ENCODE measurements around the gene OGN.
A peak's percentile ranks its signal among the peaks of the same experiment; 100 is the strongest.

OGN gene

GRCh38 chr9:92404042-92404836 lies at the start of gene OGN:
Gene OGN, minus strand, starts transcription at chr9:92404578. Its CDS starts 1,171 bp downstream, at chr9:92403407.
- peaks cover 9% of the 10 kb centered on the region for H3K4me1 ChIP-seq (ENCODE audit: control insufficient read depth, insufficient read depth, low read length)
- H3K27me3 ChIP-seq (ENCODE audit: control insufficient read depth in 1 of 2, insufficient read depth in 2 of 2, low read length in 2 of 2): no peaks in the 10 kb centered on the region
- peak within 1 kb of the TSS; percentile 29 to 51 for H3K9ac ChIP-seq (ENCODE audit: low read length in 2 of 2)
- H3K36me3 ChIP-seq (ENCODE audit: control insufficient read depth in 2 of 2, insufficient read depth in 2 of 2, low read length in 2 of 2): no peaks in the 10 kb centered on the region
- peak within 1 kb of the TSS; percentile 65 to 71 for H3K4me3 ChIP-seq (ENCODE audit: low read length in 2 of 2)
- H3K27ac ChIP-seq (ENCODE audit: low read length): no peak within 1 kb of the TSS
- no peaks in the 10 kb centered on the region for H3K9me3 ChIP-seq (ENCODE audit: control insufficient read depth in 2 of 2, low read length in 2 of 2)

GRCh38 chr9:92446536-92446935 lies 42.2 kb upstream of the OGN start:
- Histone ChIP-seq H3K27me3 (ENCODE audit: control insufficient read depth in 1 of 2, insufficient read depth in 2 of 2, low read length in 2 of 2) (no peaks in the 10 kb centered on the region), H3K4me3 (ENCODE audit: low read length in 2 of 2) (no peak overlapping the region), H3K4me1 (ENCODE audit: control insufficient read depth, insufficient read depth, low read length) (no peaks in the 10 kb centered on the region), H3K27ac (ENCODE audit: low read length) (no peak overlapping the region), H3K9ac (ENCODE audit: low read length in 2 of 2) (no peak overlapping the region), H3K9me3 (ENCODE audit: control insufficient read depth in 2 of 2, low read length in 2 of 2) (no peaks in the 10 kb centered on the region), H3K36me3 (ENCODE audit: control insufficient read depth in 2 of 2, insufficient read depth in 2 of 2, low read length in 2 of 2) (no peaks in the 10 kb centered on the region)

- no peaks in the 10 kb centered on the region for H3K36me3 ChIP-seq (ENCODE audit: control insufficient read depth in 2 of 2, insufficient read depth in 2 of 2, low read length in 2 of 2)
- H3K4me1 ChIP-seq (ENCODE audit: control insufficient read depth, insufficient read depth, low read length): no peaks in the 10 kb centered on the region
- H3K4me3 ChIP-seq (ENCODE audit: low read length in 2 of 2): no peak overlapping the region
- no peaks in the 10 kb centered on the region for H3K27me3 ChIP-seq (ENCODE audit: control insufficient read depth in 1 of 2, insufficient read depth in 2 of 2, low read length in 2 of 2)
- no peaks in the 10 kb centered on the region for H3K9me3 ChIP-seq (ENCODE audit: control insufficient read depth in 2 of 2, low read length in 2 of 2)
- no peak overlapping the region for H3K9ac ChIP-seq (ENCODE audit: low read length in 2 of 2)
- no peak overlapping the region for H3K27ac ChIP-seq (ENCODE audit: low read length)
Observed at GRCh38 chr9:92444841-92445240, 40.5 kb upstream of the OGN start.

- no peak overlapping the region for H3K27ac ChIP-seq (ENCODE audit: low read length)
- no peaks in the 10 kb centered on the region for H3K27me3 ChIP-seq (ENCODE audit: control insufficient read depth in 1 of 2, insufficient read depth in 2 of 2, low read length in 2 of 2)
- no peak overlapping the region for H3K4me3 ChIP-seq (ENCODE audit: low read length in 2 of 2)
- no peak overlapping the region for H3K9ac ChIP-seq (ENCODE audit: low read length in 2 of 2)
- H3K4me1 ChIP-seq (ENCODE audit: control insufficient read depth, insufficient read depth, low read length): no peaks in the 10 kb centered on the region
- H3K9me3 ChIP-seq (ENCODE audit: control insufficient read depth in 2 of 2, low read length in 2 of 2): no peaks in the 10 kb centered on the region
- H3K36me3 ChIP-seq (ENCODE audit: control insufficient read depth in 2 of 2, insufficient read depth in 2 of 2, low read length in 2 of 2): no peaks in the 10 kb centered on the region
Observed at GRCh38 chr9:92440751-92441046, 36.3 kb upstream of the OGN start.

GRCh38 chr9:92439921-92440750 lies 35.8 kb upstream of the OGN start:
- Histone ChIP-seq H3K9me3 (ENCODE audit: control insufficient read depth in 2 of 2, low read length in 2 of 2) (no peaks in the 10 kb centered on the region), H3K4me1 (ENCODE audit: control insufficient read depth, insufficient read depth, low read length) (no peaks in the 10 kb centered on the region), H3K27me3 (ENCODE audit: control insufficient read depth in 1 of 2, insufficient read depth in 2 of 2, low read length in 2 of 2) (no peaks in the 10 kb centered on the region), H3K27ac (ENCODE audit: low read length) (no peak overlapping the region), H3K9ac (ENCODE audit: low read length in 2 of 2) (no peak overlapping the region), H3K4me3 (ENCODE audit: low read length in 2 of 2) (no peak overlapping the region), H3K36me3 (ENCODE audit: control insufficient read depth in 2 of 2, insufficient read depth in 2 of 2, low read length in 2 of 2) (no peaks in the 10 kb centered on the region)

- Histone ChIP-seq H3K36me3 (ENCODE audit: control insufficient read depth in 2 of 2, insufficient read depth in 2 of 2, low read length in 2 of 2) (no peaks in the 10 kb centered on the region), H3K27ac (ENCODE audit: low read length) (no peak overlapping the region), H3K27me3 (ENCODE audit: control insufficient read depth in 1 of 2, insufficient read depth in 2 of 2, low read length in 2 of 2) (no peaks in the 10 kb centered on the region), H3K9me3 (ENCODE audit: control insufficient read depth in 2 of 2, low read length in 2 of 2) (no peaks in the 10 kb centered on the region), H3K4me1 (ENCODE audit: control insufficient read depth, insufficient read depth, low read length) (no peaks in the 10 kb centered on the region), H3K4me3 (ENCODE audit: low read length in 2 of 2) (no peak overlapping the region), H3K9ac (ENCODE audit: low read length in 2 of 2) (no peak overlapping the region)
Observed at GRCh38 chr9:92438900-92439526, 34.6 kb upstream of the OGN start.

GRCh38 chr9:92435263-92435662 lies 30.9 kb upstream of the OGN start:
- Histone ChIP-seq H3K9ac (ENCODE audit: low read length in 2 of 2) (no peak overlapping the region), H3K36me3 (ENCODE audit: control insufficient read depth in 2 of 2, insufficient read depth in 2 of 2, low read length in 2 of 2) (no peaks in the 10 kb centered on the region), H3K27me3 (ENCODE audit: control insufficient read depth in 1 of 2, insufficient read depth in 2 of 2, low read length in 2 of 2) (no peaks in the 10 kb centered on the region), H3K27ac (ENCODE audit: low read length) (no peak overlapping the region), H3K9me3 (ENCODE audit: control insufficient read depth in 2 of 2, low read length in 2 of 2) (no peaks in the 10 kb centered on the region), H3K4me3 (ENCODE audit: low read length in 2 of 2) (no peak overlapping the region), H3K4me1 (ENCODE audit: control insufficient read depth, insufficient read depth, low read length) (no peaks in the 10 kb centered on the region)

- H3K4me1 ChIP-seq (ENCODE audit: control insufficient read depth, insufficient read depth, low read length): no peaks in the 10 kb centered on the region
- no peak overlapping the region for H3K4me3 ChIP-seq (ENCODE audit: low read length in 2 of 2)
- H3K9ac ChIP-seq (ENCODE audit: low read length in 2 of 2): no peak overlapping the region
- no peak overlapping the region for H3K27ac ChIP-seq (ENCODE audit: low read length)
- no peaks in the 10 kb centered on the region for H3K36me3 ChIP-seq (ENCODE audit: control insufficient read depth in 2 of 2, insufficient read depth in 2 of 2, low read length in 2 of 2)
- no peaks in the 10 kb centered on the region for H3K27me3 ChIP-seq (ENCODE audit: control insufficient read depth in 1 of 2, insufficient read depth in 2 of 2, low read length in 2 of 2)
- no peaks in the 10 kb centered on the region for H3K9me3 ChIP-seq (ENCODE audit: control insufficient read depth in 2 of 2, low read length in 2 of 2)
Observed at GRCh38 chr9:92432972-92433548, 28.7 kb upstream of the OGN start.

- no peak overlapping the region for H3K4me3 ChIP-seq (ENCODE audit: low read length in 2 of 2)
- H3K27me3 ChIP-seq (ENCODE audit: control insufficient read depth in 1 of 2, insufficient read depth in 2 of 2, low read length in 2 of 2): no peaks in the 10 kb centered on the region
- H3K9ac ChIP-seq (ENCODE audit: low read length in 2 of 2): no peak overlapping the region
- H3K9me3 ChIP-seq (ENCODE audit: control insufficient read depth in 2 of 2, low read length in 2 of 2): no peaks in the 10 kb centered on the region
- no peaks in the 10 kb centered on the region for H3K4me1 ChIP-seq (ENCODE audit: control insufficient read depth, insufficient read depth, low read length)
- H3K36me3 ChIP-seq (ENCODE audit: control insufficient read depth in 2 of 2, insufficient read depth in 2 of 2, low read length in 2 of 2): no peaks in the 10 kb centered on the region
- no peak overlapping the region for H3K27ac ChIP-seq (ENCODE audit: low read length)
Observed at GRCh38 chr9:92432350-92432749, 28.0 kb upstream of the OGN start.

- no peak overlapping the region for H3K4me3 ChIP-seq (ENCODE audit: low read length in 2 of 2)
- H3K27me3 ChIP-seq (ENCODE audit: control insufficient read depth in 1 of 2, insufficient read depth in 2 of 2, low read length in 2 of 2): no peaks in the 10 kb centered on the region
- H3K4me1 ChIP-seq (ENCODE audit: control insufficient read depth, insufficient read depth, low read length): no peaks in the 10 kb centered on the region
- no peaks in the 10 kb centered on the region for H3K36me3 ChIP-seq (ENCODE audit: control insufficient read depth in 2 of 2, insufficient read depth in 2 of 2, low read length in 2 of 2)
- H3K9ac ChIP-seq (ENCODE audit: low read length in 2 of 2): no peak overlapping the region
- H3K9me3 ChIP-seq (ENCODE audit: control insufficient read depth in 2 of 2, low read length in 2 of 2): no peaks in the 10 kb centered on the region
- no peak overlapping the region for H3K27ac ChIP-seq (ENCODE audit: low read length)
Observed at GRCh38 chr9:92429836-92430235, 25.5 kb upstream of the OGN start.

All from stomach smooth muscle (tissue), 2 donors.